T-helper 2 cell (primary cell): ENCODE data around the gene PRKG1.
"Not testable (repeated sequence)": the region's sequence is repeated elsewhere in the genome, so short reads cannot be mapped to it uniquely, and the experiment has no call there.

ENCODE experiments used
- DNase-seq, 5 experiments: peaks; one replicate each; pipeline versions ENCODE4 v3.0.0 to v3.0.0-alpha.2; 2012 to 2022

Gene PRKG1

DNA sequence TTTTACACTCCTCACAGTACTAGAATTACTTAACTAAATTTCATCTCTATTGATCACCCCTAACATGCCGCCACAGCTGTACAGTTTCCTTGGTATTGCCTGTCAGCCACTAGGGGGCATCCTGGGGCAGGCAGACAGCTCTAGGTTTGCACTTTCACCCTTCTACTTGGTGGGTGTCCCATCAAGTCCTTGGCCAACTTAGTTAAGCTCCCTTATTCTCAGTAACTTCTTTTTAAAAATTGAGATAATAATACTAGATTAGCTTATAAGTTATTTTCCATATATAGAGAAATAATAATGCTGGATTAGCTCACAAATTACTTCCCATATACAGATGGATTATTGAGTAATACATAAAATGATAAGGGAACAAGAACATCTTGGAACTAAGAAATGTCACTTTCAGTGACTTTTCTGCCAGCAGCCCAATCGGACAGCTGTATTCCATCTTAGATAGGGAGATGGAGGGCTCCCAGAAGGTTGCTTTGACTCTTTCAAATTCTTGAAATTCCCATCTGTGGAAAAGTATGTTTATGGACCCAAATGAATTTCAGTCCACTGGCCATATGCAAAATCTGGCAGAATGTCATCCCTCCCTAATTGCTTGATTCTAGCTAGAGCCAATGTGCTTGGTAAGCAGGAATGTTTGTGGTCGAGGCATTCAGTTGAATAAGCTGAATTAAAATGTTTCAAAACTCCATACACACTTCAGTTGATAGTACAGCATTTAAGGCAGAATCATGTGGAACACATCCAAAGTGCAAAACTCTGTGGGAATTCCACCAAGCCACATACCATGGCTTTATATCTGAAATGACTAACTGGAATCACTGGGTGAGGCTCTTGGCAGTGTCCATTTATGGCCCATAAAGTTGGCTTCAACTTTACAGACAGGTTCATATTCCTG lies 315.4 kb downstream of the PRKG1 start:
- DNase-seq, result peak in 2 of 5 experiments; percentile 3 to 55

DNA sequence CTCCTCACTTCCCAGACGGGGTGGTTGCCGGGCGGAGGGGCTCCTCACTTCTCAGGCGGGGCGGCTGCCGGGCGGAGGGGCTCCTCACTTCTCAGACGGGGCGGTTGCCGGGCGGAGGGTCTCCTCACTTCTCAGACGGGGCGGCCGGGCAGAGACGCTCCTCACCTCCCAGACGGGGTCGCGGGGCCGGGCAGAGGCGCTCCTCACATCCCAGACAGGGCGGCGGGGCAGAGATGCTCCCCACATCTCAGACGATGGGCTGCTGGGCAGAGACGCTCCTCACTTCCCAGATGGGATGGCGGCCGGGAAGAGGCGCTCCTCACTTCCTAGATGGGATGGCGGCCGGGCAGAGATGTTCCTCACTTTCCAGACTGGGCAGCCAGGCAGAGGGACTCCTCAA lies 318.7 kb downstream of the PRKG1 start:
- not testable (repeated sequence) for DNase-seq

DNA sequence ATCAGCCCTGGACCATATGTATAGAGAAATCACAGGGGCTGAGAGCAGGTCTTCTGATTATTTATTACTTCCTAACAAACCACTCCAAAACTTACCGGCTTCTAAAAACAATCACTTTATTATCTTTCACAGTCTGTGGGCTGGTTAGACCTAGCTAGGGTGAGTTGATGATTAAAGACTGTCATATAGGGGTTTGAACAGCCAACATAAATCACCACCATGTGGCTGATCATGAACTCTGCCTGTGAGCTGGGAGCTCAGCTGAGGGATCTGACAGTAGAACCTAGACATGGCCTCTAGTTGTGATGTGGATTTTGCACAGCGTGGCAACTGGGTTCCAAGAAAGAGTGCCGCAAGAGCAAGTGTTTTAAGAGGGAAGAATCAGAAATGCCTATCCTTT lies 319.8 kb downstream of the PRKG1 start:
- no peak for DNase-seq

DNA sequence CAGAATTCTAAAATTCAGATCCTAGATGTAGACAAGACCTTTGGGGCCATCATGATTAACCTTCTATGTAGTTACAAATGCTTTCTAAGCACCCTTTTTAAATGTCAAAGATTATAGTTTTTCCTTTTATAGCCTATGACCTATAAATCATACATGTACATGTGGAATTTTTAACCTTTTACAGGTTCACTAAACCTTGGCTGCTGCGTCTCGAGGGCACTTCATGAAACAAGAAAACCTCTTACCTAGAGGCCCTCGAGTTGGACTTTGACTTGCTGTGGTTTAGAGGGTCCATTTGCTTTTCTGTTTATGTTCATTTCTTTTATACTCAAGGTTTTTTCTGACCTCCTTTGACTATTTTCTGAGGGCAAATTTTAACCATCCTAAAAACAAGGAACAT lies 323.0 kb downstream of the PRKG1 start:
- no peak for DNase-seq

DNA sequence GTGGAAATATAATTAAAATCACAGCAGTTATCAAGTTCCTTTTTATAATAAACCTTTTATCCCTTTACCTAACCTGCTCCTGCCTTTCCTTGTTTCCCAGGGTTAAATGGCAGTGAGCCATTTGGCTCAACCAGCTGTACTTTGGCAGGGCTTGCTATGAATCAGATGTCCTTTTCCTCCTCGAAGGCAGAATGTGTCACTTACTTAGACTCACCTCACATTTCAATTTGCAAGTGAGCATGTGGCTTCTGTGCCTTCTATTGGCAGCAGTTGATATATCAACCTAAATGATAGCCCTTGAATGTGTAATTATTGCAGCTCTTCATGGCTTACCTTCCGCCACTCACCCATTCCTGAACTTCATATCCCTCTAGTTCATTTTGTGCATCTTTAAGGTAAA lies 323.4 kb downstream of the PRKG1 start:
- no peak for DNase-seq

DNA sequence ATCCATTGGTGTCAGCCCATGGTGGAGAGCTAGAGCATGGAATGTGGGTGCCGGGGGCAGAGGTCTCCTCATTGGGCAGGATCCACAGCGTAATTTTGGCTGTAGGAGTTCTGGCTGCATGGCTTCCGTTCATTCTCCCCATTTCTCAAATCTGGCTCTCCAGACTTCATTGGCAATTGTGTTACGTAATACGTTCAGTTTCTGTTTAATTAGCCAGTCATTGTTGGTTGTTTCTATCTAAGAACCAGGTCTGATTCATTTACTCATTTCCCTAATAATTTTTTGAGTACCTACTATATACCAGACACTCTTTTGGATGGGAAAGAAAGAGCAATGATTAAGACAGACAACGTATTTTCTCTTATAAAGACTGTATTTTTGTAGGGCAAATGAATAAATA lies 325.6 kb downstream of the PRKG1 start:
- no peak for DNase-seq

DNA sequence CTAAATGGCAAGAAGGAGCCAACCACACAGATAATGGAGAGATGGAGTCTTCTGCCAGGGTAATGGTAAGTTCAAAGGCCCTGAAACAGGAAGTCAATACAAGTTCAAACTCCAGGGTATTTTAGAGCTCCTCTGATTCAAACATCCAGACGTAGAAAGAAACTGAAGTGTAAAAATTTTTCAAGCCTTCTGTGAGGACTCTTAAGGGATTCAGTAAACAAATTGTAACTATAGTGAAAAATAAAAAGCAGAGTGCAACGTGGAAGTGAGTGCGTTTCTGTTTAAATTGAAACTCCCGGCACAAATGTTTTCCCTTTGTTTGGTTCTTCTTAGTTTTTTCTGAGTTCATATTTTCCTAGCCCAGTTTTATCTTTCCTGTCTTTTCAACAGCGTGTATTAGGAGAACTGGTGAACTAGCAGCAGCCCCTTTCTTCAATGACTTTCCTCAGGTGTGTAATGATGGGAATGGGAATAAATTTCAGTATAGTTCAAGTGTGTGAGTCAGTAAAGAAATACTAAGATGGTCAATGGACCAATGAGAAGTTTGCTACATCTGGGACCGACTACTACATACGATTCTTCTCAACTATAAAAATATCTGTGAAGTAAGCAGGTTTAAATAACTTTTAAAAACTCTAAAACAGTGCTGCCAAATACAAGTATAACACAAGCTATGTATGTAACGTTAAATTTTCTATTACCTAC lies 326.3 kb downstream of the PRKG1 start:
- no peak for DNase-seq

DNA sequence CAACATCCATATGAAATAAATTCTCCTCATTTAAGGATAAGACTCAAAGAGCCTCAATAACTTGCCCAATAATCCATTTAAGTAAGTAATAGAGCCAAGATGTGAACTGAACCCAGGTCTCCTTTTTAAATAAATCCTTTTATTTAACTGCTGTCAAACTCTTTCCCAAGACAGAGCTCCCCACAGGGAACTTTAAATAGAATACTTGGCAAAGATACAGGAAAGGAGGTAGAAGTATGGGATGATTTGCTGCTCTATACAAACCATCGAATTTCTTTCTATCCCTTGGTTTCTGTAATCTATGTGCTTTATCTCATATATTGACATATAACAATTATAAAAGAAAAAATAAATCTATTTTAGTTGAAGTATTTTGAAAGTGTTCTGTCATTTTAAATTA lies 329.2 kb downstream of the PRKG1 start:
- DNase-seq, result no peak

DNA sequence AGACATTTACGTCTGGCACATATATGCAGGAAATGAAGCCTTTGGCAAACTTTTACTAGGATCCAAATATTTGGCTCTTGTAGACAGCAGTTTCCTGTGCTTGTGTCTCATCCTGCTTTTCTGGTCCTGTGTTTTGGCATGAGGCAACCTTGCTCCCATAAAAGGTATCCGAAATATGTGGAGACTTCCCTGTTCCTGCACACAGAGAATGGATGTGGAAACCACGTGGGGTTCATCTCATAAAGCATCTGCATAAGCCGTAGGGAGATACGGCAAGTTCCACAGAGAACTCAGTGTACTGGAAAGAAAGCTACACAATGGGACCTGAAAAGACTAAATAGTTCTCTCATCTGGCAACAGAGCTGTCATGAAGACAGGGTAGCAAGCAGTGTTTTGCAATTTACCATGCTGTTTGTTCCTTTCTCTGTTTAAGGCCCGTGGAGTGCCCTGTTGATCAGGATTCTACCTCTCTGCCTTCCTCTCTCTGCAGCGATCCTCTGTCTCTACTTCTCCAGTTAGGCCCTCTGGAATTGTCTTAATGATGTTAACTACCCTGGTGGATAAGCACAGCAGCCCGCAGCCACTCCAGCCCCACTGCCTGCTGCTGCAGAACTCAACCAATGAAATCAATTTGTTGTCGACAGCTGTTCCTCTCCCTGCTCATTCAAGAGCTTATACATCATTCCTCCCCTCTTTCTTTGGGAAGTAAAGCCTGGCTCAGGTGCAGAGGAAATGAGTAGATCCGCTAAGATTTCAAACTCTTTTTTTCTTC lies 331.5 kb downstream of the PRKG1 start:
- no peak for DNase-seq

DNA sequence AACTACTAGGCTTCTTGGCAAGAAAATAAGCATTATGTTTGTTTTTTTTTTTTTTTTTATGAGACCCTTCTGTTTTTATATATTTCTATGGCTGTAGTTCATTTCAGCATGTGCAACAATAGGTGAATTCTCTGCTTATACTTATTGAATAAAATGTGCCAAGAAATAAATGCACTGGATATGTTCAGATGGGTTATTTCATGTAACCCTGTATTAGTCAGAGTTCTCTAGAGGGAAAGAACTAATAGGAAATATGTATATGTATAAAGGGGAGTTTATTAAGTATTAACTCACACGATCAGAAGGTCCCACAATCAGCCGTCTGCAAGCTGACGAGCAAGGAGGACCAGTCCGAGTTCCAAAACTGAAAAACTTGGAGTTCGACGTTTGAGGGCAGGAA lies 332.3 kb downstream of the PRKG1 start:
- no peak for DNase-seq

DNA sequence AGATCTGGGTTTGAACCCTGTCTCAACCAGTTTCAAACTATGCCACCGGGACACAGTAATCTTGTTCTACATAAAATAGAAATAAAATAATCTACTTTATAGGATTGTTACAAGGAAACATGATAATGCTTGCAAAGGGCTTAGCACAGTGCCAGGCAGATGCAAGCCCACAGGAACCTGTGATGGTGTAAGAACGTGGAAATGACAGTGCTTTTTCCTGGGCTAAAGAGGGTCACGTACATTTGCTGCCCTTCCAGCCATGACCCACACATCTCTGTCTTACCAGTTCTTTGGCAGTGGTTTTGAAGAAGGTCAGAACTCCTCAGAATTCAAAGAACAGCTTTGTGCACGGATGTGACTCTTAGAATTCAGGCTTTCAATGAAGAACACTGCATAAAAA lies 342.2 kb downstream of the PRKG1 start:
- no peak for DNase-seq

DNA sequence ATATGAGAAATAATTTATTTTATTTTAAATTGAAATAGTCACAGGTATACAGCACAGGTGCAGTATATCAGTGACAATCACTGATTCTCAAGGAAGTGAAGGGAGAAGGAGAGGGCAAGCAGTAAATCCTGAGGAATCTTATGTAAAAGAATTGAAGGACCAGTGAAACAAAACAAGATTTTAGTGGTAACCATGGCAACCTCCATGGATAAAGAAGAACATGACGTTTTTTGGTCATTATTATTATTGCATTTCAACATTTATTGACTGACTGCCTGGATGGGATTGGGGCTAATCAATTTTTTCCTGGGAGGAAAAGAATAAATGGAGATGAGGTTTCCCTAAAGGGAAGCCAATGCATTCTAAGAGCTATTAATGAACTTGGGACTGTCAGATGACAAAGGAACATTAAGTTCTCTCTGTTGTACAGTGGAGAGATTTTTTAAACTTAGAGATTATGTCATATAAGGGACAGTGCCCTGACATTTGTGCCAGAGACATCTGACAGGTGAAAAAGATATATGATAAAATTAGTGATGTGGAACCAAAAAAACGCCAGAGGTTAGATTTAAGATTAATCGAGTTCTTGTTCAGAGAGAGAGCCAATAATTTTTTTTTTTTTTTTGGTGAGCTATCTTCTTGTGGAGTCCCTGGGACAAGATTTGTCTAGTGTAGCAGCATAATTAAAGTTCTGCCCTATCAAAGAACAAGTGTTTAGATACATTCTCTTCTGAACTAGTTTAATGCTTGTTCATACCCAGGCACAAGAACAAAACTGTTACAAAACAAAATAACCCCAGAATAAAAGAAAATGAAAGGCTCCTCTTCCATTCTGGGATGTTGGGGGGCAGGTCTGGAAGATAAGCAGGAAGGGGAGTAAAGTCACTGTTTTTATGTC lies 345.2 kb downstream of the PRKG1 start:
- DNase-seq, result no peak

DNA sequence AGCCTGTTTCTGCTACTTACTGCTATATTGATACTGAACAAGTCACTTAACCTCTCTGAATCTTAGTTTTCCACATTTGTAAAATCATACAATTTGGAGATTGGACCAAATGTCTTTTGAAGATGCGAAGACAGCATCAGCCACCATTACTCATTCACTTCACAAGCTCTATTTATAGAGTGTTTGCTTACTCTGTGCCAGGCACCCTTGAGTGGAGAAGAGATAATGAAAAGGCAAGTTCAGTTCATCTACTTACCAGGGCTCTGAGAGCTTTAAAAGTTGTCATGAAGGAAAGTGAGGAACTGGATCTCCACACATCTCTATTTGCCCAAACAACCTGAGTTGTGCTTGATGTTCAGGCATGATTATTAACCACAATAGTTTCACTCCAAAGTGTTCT lies 347.6 kb downstream of the PRKG1 start:
- no peak for DNase-seq

DNA sequence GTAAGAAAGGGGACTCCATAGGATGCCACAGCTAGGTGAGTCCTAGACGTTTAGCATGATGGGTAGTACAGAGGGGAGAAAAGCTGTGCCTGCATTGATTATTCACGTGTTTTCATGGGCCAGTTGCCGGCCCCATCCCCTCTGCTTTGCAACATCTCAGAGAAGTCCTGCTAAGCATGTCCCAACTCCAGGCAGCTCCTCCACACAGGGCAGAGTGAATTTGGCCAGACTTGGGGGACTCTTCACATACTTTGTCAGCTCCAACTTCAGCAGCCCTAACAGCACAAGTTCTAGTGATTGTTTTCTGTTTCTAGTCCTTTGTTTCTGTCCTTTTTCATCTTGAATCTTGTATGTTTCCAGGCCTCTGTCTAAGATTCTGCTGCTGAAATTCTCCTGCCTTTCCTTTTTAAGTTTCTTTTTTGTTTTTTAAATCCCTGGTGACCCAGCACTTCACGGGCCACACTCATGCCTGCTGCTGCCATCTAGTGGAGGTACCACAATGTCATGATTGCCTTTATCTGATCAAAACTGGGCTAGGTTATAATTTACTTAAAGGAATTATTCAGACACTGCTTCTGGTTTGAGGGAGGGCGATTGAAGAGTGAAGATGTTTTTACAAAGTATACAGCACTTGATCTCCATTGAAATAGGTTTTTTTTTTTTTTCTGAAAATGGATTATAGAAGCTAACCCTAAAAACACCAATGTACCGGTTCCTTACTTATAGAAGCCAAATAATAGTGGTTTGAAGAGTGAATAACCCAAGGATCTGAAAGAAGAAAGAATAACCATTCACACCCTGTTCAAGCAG lies 348.2 kb downstream of the PRKG1 start:
- peak in 1 of 5 experiments; percentile 44 for DNase-seq

DNA sequence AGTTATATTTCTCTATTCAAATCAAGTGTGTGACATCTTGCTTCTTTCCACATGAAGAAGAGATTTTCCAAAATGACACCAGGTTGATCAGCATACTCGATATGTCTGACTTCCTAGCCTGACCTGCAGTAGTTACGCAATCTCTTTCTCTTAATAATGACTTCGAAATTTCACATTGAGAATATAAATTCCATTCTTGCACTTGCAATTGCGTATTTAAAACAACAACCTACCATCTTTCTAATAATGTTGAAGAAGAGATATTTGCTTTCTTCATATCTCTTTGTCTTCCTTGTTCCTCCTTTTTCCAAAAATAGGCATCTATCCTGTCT lies 348.8 kb downstream of the PRKG1 start:
- no peak for DNase-seq

DNA sequence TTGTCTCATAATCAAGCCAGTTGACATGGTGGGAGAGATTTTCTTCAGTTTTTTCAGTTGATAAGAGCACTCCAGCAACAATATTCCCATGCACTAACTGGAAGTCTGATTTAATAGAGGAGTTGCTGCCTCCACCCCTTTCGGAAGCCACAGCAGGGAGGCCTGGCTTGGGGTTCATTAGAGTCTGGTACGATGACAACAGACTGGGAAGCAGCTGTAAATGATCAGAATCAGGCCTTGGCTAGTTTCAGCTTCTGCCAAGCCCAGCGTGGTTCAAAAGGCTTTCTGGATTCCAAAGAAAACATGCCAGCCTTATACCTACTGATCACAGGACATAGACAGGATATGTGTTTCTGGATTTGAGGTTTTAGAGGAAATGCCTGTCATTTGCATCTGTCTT lies 351.1 kb downstream of the PRKG1 start:
- no peak for DNase-seq

DNA sequence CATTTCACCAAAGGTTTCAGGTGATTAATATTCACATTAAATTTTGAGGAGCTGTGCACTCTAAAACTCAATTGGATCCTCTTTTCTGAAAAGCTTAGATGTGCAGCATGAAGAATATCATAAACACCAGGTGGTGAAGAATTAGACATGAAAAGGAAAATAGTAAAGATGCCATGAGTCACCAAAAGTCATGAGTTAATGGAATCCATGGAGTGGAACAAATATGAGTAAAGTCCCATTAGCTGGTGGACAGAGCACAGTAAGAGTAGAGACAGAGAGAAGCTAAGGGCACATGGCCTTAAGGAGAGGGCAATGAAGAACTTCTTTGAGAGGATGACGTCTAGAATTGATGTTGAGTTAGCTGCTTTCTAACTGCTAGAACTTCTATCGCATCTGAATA lies 353.5 kb downstream of the PRKG1 start:
- DNase-seq, result no peak

DNA sequence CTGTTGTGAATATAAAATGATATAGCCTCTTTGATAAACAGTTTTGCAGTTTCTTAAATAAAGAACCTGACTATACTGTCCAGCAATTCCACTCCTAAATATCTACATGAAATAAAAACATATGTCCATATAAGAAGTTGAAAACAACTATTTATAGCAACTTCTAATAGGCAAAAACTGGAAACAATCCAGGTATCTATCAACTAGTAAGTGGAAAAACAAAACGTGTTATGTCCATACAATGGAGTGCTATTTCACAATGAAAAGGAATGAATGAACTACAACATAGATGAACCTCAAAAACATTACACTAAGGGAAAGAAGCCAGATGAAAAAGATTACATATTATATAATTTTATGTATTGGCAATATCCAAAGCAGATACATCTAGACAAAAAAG lies 356.2 kb downstream of the PRKG1 start:
- DNase-seq, result no peak

DNA sequence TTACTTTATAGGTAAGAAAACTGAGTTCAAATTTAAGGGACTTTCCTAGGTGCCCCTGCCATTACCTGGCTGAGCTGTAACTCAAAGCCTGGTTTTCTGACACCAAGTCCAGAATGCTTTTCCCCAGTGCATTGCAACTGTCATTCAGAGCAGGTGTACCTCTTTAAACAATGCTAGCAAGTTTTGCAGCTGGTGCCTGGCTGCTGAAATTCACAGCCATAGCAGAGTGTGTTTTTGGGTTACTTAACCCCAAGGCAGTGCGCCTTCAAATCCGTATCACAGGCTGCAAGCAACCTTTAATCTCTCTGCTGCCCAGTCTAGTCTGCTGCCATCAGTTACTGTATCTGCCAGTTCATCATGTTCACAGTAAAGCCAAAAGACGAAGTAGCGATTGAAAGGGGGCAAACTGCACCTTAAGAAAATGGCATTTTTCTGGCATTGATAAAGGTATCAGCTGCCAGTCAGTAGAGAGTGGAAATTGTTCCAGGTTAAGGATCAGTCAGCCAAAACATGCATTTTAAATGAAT lies 359.7 kb downstream of the PRKG1 start:
- no peak for DNase-seq

DNA sequence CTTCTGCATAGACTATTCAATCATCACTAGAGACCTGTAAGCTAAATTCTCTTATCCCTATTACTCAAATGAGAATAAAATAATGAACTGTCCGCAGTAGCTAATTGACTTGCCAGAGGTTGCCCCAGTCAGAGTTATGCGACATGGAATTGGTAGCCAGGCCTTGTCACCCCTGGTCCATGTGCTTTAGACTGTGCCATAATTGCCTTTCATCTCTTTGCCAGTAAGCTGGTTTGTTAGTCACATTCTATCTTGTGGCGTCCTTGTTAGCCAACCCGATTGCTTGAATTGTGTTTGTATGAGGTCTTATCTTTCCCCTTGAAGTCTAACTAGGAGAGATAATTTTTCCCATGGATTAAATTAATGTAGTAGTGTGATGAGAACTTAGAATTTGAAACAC lies 362.5 kb downstream of the PRKG1 start:
- DNase-seq, result no peak

DNA sequence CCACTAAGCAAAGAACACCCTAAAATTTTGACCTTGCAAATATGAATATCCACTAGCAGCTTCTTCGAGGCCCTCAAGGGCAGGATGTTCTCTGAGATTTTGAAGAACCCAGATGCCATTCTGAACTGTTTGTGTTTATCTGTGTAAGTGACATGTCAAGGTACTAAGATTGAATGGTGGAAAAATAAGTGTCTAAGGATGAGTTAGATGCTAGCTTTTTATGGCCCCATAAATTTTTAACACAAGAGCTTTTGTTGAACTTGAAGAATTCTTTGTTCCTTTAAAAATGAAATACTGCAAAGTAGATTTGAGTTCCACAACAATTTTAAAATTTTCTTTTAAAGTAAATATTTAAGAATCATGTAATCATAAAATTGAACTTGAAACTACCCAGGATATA lies 365.4 kb downstream of the PRKG1 start:
- DNase-seq, result no peak
